Measurements from ENCODE around the gene KRT79.

KRT79 gene

DNA sequence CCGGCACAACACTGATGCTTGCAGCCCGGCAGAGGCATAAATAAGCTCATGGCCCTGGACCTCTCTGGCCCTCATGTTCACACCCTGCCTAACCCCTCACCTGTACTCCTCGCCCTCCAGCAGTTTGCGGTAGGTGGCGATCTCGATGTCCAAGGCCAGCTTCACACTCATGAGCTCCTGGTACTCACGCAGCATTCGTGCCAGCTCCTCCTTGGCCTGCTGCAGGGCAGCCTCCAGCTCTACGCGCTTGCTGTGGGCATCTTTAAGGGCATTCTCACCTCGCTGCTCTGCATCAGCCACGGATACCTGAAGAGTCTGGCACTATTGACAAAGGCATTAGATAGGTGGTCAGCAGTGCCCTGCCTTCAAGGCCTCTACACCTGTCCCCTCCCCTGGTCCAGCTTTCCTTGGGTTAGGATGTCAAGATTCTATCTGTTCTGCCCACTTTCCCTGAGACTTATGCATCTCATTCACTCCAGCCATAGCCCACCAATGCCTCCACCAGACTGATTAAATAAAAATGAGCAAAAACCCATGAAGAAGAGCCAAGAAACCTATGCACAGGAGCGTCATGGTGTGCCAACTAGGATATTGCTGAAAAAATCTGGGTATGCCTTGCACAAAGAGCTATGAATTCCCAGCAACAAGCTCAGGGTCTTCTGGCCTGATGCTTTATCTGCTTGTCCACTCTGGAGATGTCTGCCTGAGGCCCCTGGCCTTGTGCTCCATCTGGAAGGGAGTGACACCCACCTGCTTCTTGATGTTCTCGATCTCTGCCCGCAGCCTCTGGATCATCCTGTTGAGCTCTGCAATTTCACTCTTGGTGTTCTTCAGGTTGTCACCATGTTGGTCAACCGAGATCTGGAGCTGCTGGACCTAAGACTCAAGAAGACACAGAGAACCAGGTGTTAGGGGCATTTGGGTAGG lies 26.3 kb downstream of the KRT79 start:
- TF ChIP-seq, protein P1, sequence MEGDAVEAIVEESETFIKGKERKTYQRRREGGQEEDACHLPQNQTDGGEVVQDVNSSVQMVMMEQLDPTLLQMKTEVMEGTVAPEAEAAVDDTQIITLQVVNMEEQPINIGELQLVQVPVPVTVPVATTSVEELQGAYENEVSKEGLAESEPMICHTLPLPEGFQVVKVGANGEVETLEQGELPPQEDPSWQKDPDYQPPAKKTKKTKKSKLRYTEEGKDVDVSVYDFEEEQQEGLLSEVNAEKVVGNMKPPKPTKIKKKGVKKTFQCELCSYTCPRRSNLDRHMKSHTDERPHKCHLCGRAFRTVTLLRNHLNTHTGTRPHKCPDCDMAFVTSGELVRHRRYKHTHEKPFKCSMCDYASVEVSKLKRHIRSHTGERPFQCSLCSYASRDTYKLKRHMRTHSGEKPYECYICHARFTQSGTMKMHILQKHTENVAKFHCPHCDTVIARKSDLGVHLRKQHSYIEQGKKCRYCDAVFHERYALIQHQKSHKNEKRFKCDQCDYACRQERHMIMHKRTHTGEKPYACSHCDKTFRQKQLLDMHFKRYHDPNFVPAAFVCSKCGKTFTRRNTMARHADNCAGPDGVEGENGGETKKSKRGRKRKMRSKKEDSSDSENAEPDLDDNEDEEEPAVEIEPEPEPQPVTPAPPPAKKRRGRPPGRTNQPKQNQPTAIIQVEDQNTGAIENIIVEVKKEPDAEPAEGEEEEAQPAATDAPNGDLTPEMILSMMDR (IDR thresholded peaks at IDR 0.05; ENCODE audit: low read depth, low read length) = no peak
- no peak for DNase-seq (ENCODE audit: extremely low read depth, low read depth)

DNA sequence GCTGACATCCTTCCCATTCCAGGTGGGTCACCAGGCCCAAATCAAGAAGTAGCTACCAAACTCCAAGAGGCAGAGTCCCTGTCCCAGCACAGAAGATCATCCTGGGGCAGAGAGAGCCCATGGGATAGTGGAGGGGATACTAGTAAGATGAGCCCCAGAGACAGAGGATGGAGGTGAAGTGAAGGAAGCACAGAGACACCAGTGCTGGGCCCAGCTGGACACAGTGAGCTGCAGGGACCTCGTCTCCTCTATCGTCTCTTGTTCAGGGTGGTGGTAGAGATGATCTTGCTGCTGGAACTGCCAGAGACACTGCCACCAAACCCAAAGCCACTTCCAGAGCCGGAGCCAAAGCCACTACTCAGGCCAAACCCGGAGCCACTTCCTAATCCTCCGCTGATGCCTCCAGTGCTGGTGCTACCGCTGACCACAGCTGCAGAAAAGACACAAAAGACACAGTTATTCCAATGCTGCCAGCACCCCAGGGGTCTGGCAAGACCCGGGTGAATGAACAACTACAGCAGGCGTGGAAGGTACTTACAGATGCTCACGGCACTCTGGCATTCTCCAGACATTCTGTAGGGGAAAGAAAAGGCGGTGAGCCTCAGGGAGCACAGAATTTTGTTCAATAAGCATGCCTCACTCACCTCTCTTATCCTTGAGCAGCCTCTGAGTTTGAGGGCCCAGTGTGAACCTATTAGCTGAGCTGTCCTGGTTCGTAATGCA lies 27.1 kb downstream of the KRT79 start:
- TF ChIP-seq, protein P1 (IDR thresholded peaks at IDR 0.05; ENCODE audit: low read depth, low read length) = no peak
- no peak for DNase-seq (ENCODE audit: extremely low read depth, low read depth)

DNA sequence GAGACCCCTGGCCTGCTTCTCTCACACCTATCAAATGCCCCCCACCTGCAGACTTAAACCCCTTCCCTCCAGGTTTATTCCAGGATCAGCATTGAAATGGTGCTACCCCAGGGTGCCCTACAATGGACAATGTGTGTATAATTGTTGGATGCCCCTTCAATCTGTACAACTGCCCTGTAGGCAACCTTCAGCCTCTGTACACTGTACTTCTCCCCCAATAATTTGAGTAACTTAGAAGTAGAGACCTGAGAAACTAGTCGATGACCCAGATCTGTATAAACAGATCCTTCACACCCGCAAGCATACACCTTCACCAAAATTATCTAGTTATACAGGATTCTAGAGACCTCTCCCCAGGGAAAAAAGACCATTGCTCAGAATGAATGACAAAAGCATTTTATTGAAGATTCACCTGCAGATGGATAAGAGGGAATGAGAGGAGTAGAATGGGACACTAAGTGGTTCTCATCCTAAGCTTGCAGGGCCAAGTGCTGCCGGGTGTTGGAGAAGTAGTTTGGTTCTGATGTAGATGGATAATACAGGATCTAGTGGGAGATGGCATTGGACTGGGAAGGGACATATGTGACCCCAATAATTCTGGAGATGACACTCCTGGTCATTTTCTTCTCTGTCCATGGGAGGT lies 27.8 kb downstream of the KRT79 start:
- DNase-seq (ENCODE audit: extremely low read depth, low read depth) = no peak
- TF ChIP-seq, protein P1 (IDR thresholded peaks at IDR 0.05; ENCODE audit: low read depth, low read length) = no peak

DNA sequence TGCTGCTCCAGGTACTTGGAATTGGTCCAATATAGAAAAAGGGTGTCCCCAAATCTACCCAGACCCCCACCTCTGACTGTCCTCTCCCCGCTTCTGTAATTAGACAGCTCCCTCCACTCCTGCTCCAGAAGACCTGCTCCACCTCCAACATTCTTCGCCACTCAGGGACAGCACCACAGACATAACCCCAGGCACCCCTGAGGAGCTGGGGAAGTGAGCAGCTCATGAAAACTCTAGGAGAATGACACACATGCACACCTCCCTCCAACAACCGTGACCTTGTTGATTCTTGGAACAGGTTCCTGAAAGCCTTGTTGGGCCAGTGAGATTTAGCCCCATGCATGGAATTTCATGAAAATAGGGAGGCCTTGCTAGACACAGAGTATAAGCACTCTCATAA lies 28.4 kb downstream of the KRT79 start:
- TF ChIP-seq, protein P1 (IDR thresholded peaks at IDR 0.05; ENCODE audit: low read depth, low read length) = no peak
- DNase-seq (ENCODE audit: extremely low read depth, low read depth) = no peak

DNA sequence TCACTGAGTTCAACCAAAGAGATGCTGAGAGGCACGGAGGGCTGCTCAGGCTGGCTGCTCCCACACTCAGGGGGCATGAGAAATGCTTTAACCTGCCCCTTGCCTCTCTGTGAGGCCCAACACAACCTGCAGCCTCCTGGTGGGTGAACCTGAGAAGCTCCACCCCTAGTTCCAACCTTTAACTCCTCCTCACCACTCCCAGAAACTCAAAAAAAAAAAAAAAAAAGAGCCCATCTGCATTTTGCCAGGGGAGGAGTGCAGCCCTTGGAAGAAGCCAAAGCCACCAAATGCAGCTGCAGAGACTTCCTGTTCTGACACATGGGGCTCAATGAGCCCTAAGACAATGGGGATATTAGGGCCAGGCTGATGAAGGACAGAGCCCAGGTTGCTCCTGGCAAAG lies 29.1 kb downstream of the KRT79 start:
- DNase-seq (ENCODE audit: extremely low read depth, low read depth) = no peak
- TF ChIP-seq, protein P1 (IDR thresholded peaks at IDR 0.05; ENCODE audit: low read depth, low read length) = no peak

DNA sequence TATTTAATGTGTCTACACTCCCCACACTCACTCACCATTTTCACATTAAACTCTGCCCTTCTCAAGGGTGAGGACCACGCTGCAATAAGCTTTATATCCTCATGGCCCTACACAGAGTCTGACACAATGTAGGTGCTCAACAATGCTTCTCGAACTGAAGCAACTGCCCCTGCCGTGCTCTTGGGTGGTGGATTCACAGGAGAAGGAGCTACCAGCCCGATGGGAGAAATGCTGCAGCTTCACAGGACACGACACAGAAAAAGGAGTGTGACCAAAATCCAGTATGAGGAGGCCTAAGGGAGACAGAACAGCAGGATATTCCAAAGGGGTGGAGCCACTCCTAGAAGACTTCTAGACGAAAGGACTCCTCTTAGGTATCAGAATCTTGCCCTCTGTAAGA lies 31.7 kb downstream of the KRT79 start:
- DNase-seq (ENCODE audit: extremely low read depth, low read depth) = no peak
- TF ChIP-seq, protein P1 (IDR thresholded peaks at IDR 0.05; ENCODE audit: low read depth, low read length) = no peak

All from AG09319 (cell line).